GM23338 (cell line): Measurements from ENCODE around the gene NOP58. TPM values are rescaled to one million over a fixed set of nuclear protein-coding genes. Genes with fewer than 3 reads are reported as not detected.
"Not testable (repeated sequence)": the region's sequence is repeated elsewhere in the genome, so short reads cannot be mapped to it uniquely, and the experiment has no call there.

Experiments
- ATAC-seq: fragments of 200-7000 bp; cut with Tn5 transposase; 3 replicates; pipeline ENCODE4 v1.9.1; 2020
- DNase-seq: peaks from one replicate; pipeline ENCODE4 v3.0.0-alpha.2; 2015; ENCODE audit warnings: low spot score
- H2AFZ ChIP-seq: fragments of 200-600 bp; sonication (generic); 2 replicates; pipeline ENCODE4 v1.8.0; 2016; ENCODE audit warnings: antibody characterized with exemption, mild to moderate bottlenecking, moderate library complexity
- H3F3A ChIP-seq: fragments of 200-600 bp; sonication (generic); replicated peaks from 2 replicates; pipeline ENCODE4 v1.8.0; 2017; ENCODE audit warnings: antibody characterized with exemption, mixed run types, low read depth
- H3K27ac ChIP-seq: fragments of 200-600 bp; sonication (generic); 2 replicates; pipeline ENCODE4 v1.6.1; 2016; ENCODE audit warnings: low read depth
- H3K27me3 ChIP-seq: fragments of 200-600 bp; sonication (generic); 2 replicates; pipeline ENCODE4 v1.8.0; 2016; ENCODE audit warnings: mild to moderate bottlenecking, mixed run types, moderate library complexity; ENCODE audit not compliant: insufficient read depth
- H3K36me3 ChIP-seq: fragments of 200-600 bp; sonication (generic); 2 replicates; pipeline ENCODE4 v1.8.0; 2016; ENCODE audit warnings: mild to moderate bottlenecking; ENCODE audit not compliant: insufficient read depth
- H3K4me1 ChIP-seq: fragments of 200-600 bp; sonication (generic); 2 replicates; pipeline ENCODE4 v1.8.0; 2016; ENCODE audit warnings: mild to moderate bottlenecking, moderate library complexity; ENCODE audit not compliant: insufficient read depth
- H3K4me2 ChIP-seq: fragments of 200-600 bp; sonication (generic); 2 replicates; pipeline ENCODE4 v1.7.1; 2017; ENCODE audit warnings: mixed run types
- H3K4me3 ChIP-seq: fragments of 200-600 bp; sonication (generic); 2 replicates; pipeline ENCODE4 v1.6.1; 2016; ENCODE audit warnings: mixed run types
- H3K79me2 ChIP-seq: fragments of 200-600 bp; sonication (generic); replicated peaks from 2 replicates; pipeline ENCODE4 v1.8.0; 2017; ENCODE audit warnings: mild to moderate bottlenecking; ENCODE audit not compliant: insufficient read depth
- H3K9me2 ChIP-seq: fragments of 200-600 bp; sonication (generic); 2 replicates; pipeline ENCODE4 v1.8.0; 2017; ENCODE audit not compliant: insufficient read depth
- H4K20me1 ChIP-seq: fragments of 200-600 bp; sonication (generic); replicated peaks from 2 replicates; pipeline ENCODE4 v1.8.0; 2017; ENCODE audit warnings: mild to moderate bottlenecking; ENCODE audit not compliant: insufficient read depth
- H3K27ac Mint-ChIP-seq: 2 replicates; pipeline ENCODE4 v1.8.0; 2020; ENCODE audit warnings: inconsistent platforms, mild to moderate bottlenecking, moderate library complexity, mixed read lengths
- H3K27me3 Mint-ChIP-seq: 3 replicates; pipeline ENCODE4 v1.8.0; 2022; ENCODE audit warnings: low read depth, mild to moderate bottlenecking, moderate library complexity, mixed read lengths, inconsistent platforms; ENCODE audit not compliant: insufficient read depth, poor library complexity
- H3K36me3 Mint-ChIP-seq: 3 replicates; pipeline ENCODE4 v1.8.0; 2021; ENCODE audit warnings: low read depth, mild to moderate bottlenecking, inconsistent platforms, moderate library complexity, mixed read lengths
- H3K4me1 Mint-ChIP-seq: 3 replicates; pipeline ENCODE4 v1.8.0; 2020; ENCODE audit warnings: mild to moderate bottlenecking, inconsistent platforms, mixed read lengths
- H3K4me3 Mint-ChIP-seq: 3 replicates; pipeline ENCODE4 v1.8.0; 2021; ENCODE audit warnings: moderate library complexity, mild to moderate bottlenecking, inconsistent platforms, mixed read lengths
- H3K9me3 Mint-ChIP-seq: 3 replicates; pipeline ENCODE4 v1.8.0; 2020; ENCODE audit warnings: moderate library complexity, mild to moderate bottlenecking, inconsistent platforms, mixed read lengths
- CTCF ChIP-seq, 2 experiments: fragments of 200-600 bp in 1 of 2; sonication (generic) in 1 of 2; conservative IDR thresholded peaks; 2 replicates each; pipeline versions ENCODE4 v1.5.1 to v1.6.1; 2016 to 2017; ENCODE audit warnings: antibody characterized with exemption in 2 of 2, low read depth in 2 of 2, mild to moderate bottlenecking in 2 of 2, moderate library complexity in 1 of 2
- ZNF331 ChIP-seq: fragments of 250-450 bp; sonication (Bioruptor Pico); IDR thresholded peaks from 2 replicates; pipeline ENCODE4 v1.5.0; 2020; ENCODE audit warnings: low read depth, mild to moderate bottlenecking, moderate library complexity
- ZNF462 ChIP-seq: fragments of 250-450 bp; sonication (Bioruptor Pico); IDR thresholded peaks from 2 replicates; pipeline ENCODE4 v1.5.0; 2020; ENCODE audit warnings: mild to moderate bottlenecking, moderate library complexity
- polyA plus RNA-seq: library from polyadenylated mRNA; unstranded; fragments of >200 nt; fragmentation: Nextera tagmentation; extraction: Ambion mirVana; gene quantifications from 2 replicates; pipeline ENCODE4 v1.2.1, GENCODE V29; 2016
- total RNA-seq: library from RNA; depleted of rRNA; stranded (reverse); fragments of >200 nt; shearing (Covaris generic); gene quantifications from 2 replicates; pipeline ENCODE4 v1.2.3, GENCODE V29; 2014

NOP58 gene
- total and polyA plus RNA-seq, 2 experiments from 2014 or later: 174 to 236 TPM

GRCh38 chr2:202276078-202276720, 10.6 kb downstream of the NOP58 start:
- peaks cover 54% of the 10 kb centered on the region for H3K36me3 ChIP-seq
- not testable (repeated sequence) for H3K27me3 Mint-ChIP-seq, H3K4me3 Mint-ChIP-seq, H3K4me1 Mint-ChIP-seq, H3K9me3 Mint-ChIP-seq, H2AFZ ChIP-seq, H3K27me3 ChIP-seq, H3K9me2 ChIP-seq, DNase-seq, H3K4me3 ChIP-seq, H3K4me2 ChIP-seq, ATAC-seq, H3K27ac Mint-ChIP-seq
- peaks cover 54% of the 10 kb centered on the region for H3K36me3 Mint-ChIP-seq
- H3K79me2 ChIP-seq: peaks cover 100% of the 10 kb centered on the region
- peaks cover 93% of the 10 kb centered on the region for H4K20me1 ChIP-seq
- peak overlapping the region; percentile 68; the same call in 1 of the 2 replicates for H3K27ac ChIP-seq
- peaks cover 38% of the 10 kb centered on the region for H3F3A ChIP-seq
- peaks cover 20% of the 10 kb centered on the region for H3K4me1 ChIP-seq

GRCh38 chr2:202278036-202278760, 12.6 kb downstream of the NOP58 start:
- ATAC-seq (no peak), DNase-seq (no peak)
- Histone ChIP-seq H3K27ac (peak overlapping the region; percentile 30), H3K4me2 (no peak overlapping the region), H3K79me2 (peaks cover 98% of the 10 kb centered on the region), H3K4me1 (peaks cover under 1% of the 10 kb centered on the region; the same call in 1 of the 2 replicates), H3K27me3 (no peaks in the 10 kb centered on the region), H2AFZ (no peak overlapping the region), H4K20me1 (peaks cover 90% of the 10 kb centered on the region), H3F3A (peaks cover 42% of the 10 kb centered on the region), H3K9me2 (no peaks in the 10 kb centered on the region), H3K36me3 (peaks cover 72% of the 10 kb centered on the region), H3K4me3 (no peak overlapping the region)
- no peak overlapping the region for H3K4me3 Mint-ChIP-seq
- peaks cover 2% of the 10 kb centered on the region for H3K27me3 Mint-ChIP-seq
- no peaks in the 10 kb centered on the region for H3K9me3 Mint-ChIP-seq
- H3K36me3 Mint-ChIP-seq: peaks cover 73% of the 10 kb centered on the region
- peak overlapping the region; percentile 12; the same call in 1 of the 2 replicates for H3K27ac Mint-ChIP-seq
- TF ChIP-seq ZNF462: no peak
- TF ChIP-seq ZNF331 (CRISPR knock-in tag): no peak
- no peak for TF ChIP-seq CTCF (conservative IDR thresholded peaks at IDR 0.05; ENCODE audit: low read depth in 2 of 2)
- no peaks in the 10 kb centered on the region; the same call in 2 of the 3 replicates for H3K4me1 Mint-ChIP-seq
